K562 (cell line): Measurements from ENCODE around the gene MUC7. TPM values are rescaled to one million over a fixed set of nuclear protein-coding genes. Genes with fewer than 3 reads are reported as not detected.

ENCODE experiments used
- ATAC-seq: fragments of 200-7000 bp; cut with Tn5 transposase; 3 replicates; pipeline ENCODE4 v1.9.1; 2020; ENCODE audit warnings: moderate library complexity
- BruUV-seq: library from RNA; stranded (reverse); fragments of 400-500 nt; replicated peaks from 2 replicates; lab custom pipeline; 2021; lab: Mats Ljungman, UMichigan
- CTCF ChIA-PET: fragments of 300-600 bp; formaldehyde crosslinking; extraction: SDS; loops from one replicate; lab custom pipeline; 2021; ENCODE audit warnings: low intra/inter-chr PET ratio; lab: Yijun Ruan, JAX
- POLR2A ChIA-PET: fragments of 300-600, 350-650 bp; sonication (Branson Sonifier 250); formaldehyde crosslinking; extraction: SDS; loops from one replicate; lab custom pipeline; 2021; ENCODE audit warnings: antibody characterized with exemption, inconsistent platforms; lab: Yijun Ruan, JAX
- DNase-seq, 4 experiments: peaks; one replicate each; pipeline versions ENCODE4 v3.0.0 to v3.0.0-alpha.2; 2011 to 2018; ENCODE audit warnings: low spot score in 3 of 4, mixed read lengths in 3 of 4; ENCODE audit errors: extremely low read depth in 1 of 4
- FAIRE-seq: peaks from 2 replicates; lab custom pipeline; 2011; peaks lifted over from hg19 to GRCh38; lab: Jason Lieb, UNC
- H2AFZ ChIP-seq: 2 replicates; pipeline ENCODE4 v1.6.0; 2011; ENCODE audit warnings: low read depth, low read length, control low read depth, inconsistent platforms
- H3K27ac ChIP-seq: fragments of 200-600 bp; 3 replicates; pipeline ENCODE4 v1.8.0; 2011; ENCODE audit warnings: low read depth, mild to moderate bottlenecking, control low read depth, inconsistent platforms, low read length, moderate library complexity, mixed read lengths; ENCODE audit errors: extremely low read depth
- H3K27me3 ChIP-seq, 2 experiments: fragments of 300-600 bp in 1 of 2; 2 replicates in 1 of 2; 3 replicates in 1 of 2; pipeline versions ENCODE4 v1.6.0 to v1.8.0; 2011; ENCODE audit warnings: inconsistent platforms in 2 of 2, low read length in 2 of 2, mild to moderate bottlenecking in 1 of 2, mixed read lengths in 1 of 2, moderate library complexity in 1 of 2; ENCODE audit not compliant: control insufficient read depth in 2 of 2, insufficient read depth in 2 of 2
- H3K36me3 ChIP-seq: fragments of 300-600 bp; 3 replicates; pipeline ENCODE4 v1.8.0; 2011; ENCODE audit warnings: mild to moderate bottlenecking, low read length, inconsistent platforms; ENCODE audit not compliant: control insufficient read depth, insufficient read depth
- H3K4me1 ChIP-seq, 2 experiments: fragments of 200-600 bp in 1 of 2; replicated peaks in 1 of 2; 2 replicates in 1 of 2; 3 replicates in 1 of 2; pipeline versions ENCODE4 v1.5.1 to v1.8.0; 2011; ENCODE audit warnings: inconsistent platforms in 2 of 2, low read length in 2 of 2, mild to moderate bottlenecking in 1 of 2, mixed read lengths in 1 of 2, moderate library complexity in 1 of 2; ENCODE audit not compliant: control insufficient read depth in 2 of 2, insufficient read depth in 2 of 2
- H3K4me2 ChIP-seq: 2 replicates; pipeline ENCODE4 v1.6.1; 2011; ENCODE audit warnings: low read length, control low read depth, inconsistent platforms, mixed read lengths; ENCODE audit not compliant: insufficient read depth
- H3K4me3 ChIP-seq: fragments of 200-600 bp; sonication (generic), shearing (Covaris generic); 2 replicates; pipeline ENCODE4 v1.5.1; 2016; ENCODE audit warnings: control low read depth, inconsistent platforms
- H3K79me2 ChIP-seq: fragments of 200-600 bp; 3 replicates; pipeline ENCODE4 v1.8.0; 2011; ENCODE audit warnings: low read length, inconsistent platforms; ENCODE audit not compliant: control insufficient read depth, insufficient read depth
- H3K9ac ChIP-seq, 2 experiments: 2 replicates each; pipeline versions ENCODE4 v1.6.0 to v1.6.1; 2011; ENCODE audit warnings: low read depth in 2 of 2, low read length in 2 of 2, control low read depth in 1 of 2, inconsistent platforms in 1 of 2, mild to moderate bottlenecking in 1 of 2, mixed read lengths in 1 of 2; ENCODE audit not compliant: insufficient read depth in 1 of 2
- H3K9me1 ChIP-seq: one replicate; pipeline ENCODE4 v1.6.0; 2011; ENCODE audit warnings: inconsistent platforms, mild to moderate bottlenecking, low read length, moderate library complexity; ENCODE audit not compliant: control insufficient read depth, insufficient read depth
- H3K9me3 ChIP-seq: replicated peaks from 2 replicates; pipeline ENCODE4 v1.5.1; 2011; ENCODE audit warnings: low read depth, low read length, inconsistent platforms; ENCODE audit not compliant: control insufficient read depth, insufficient read depth
- H4K20me1 ChIP-seq: replicated peaks from 2 replicates; pipeline ENCODE4 v1.6.1; 2011; ENCODE audit warnings: low read length, inconsistent platforms, mixed read lengths; ENCODE audit not compliant: control insufficient read depth, insufficient read depth
- BRD4 ChIP-seq: fragments of 200-600 bp; sonication (generic); IDR thresholded peaks from 2 replicates; pipeline ENCODE4 v1.6.1; 2017; ENCODE audit warnings: inconsistent platforms
- HNRNPLL ChIP-seq: fragments of 200-400 bp; formaldehyde crosslinking; IDR thresholded peaks from 2 replicates; pipeline ENCODE4 v1.6.1; 2017; ENCODE audit warnings: low read length, low read depth, mild to moderate bottlenecking; ENCODE audit not compliant: poor library complexity, severe bottlenecking
- MTA1 ChIP-seq: fragments of 450-650 bp; IDR thresholded peaks from 2 replicates; pipeline ENCODE4 v1.6.1; 2017; ENCODE audit warnings: borderline replicate concordance
- POLR2AphosphoS5 ChIP-seq: IDR thresholded peaks from 2 replicates; pipeline ENCODE4 v1.6.1; 2011; ENCODE audit warnings: mild to moderate bottlenecking, low read depth, low read length, moderate library complexity; ENCODE audit not compliant: control insufficient read depth, insufficient read depth
- U2AF2 ChIP-seq: fragments of 200-400 bp; formaldehyde crosslinking; optimal IDR thresholded peaks from 2 replicates; pipeline ENCODE3; 2017; ENCODE audit warnings: low read depth, mild to moderate bottlenecking, low read length
- WGBS: fragments of 100-300 bp; shearing (Covaris generic); methylation state at CpG from one replicate; pipeline ENCODE4 v1.1.6; 2016; ENCODE audit warnings: low coverage, mixed read lengths; ENCODE audit not compliant: insufficient coverage; ENCODE audit errors: missing lambda C conversion rate; 5-methylcytosine and 5-hydroxymethylcytosine counted together
- in situ Hi-C: fragments of 300-500 bp; cut with MboI; formaldehyde crosslinking; loops from 4 replicates; pipeline ENCODE4 v1.15.0; 2018; ENCODE audit warnings: inconsistent platforms, mixed read lengths
- intact Hi-C: fragments of 100-400 bp; cut with micrococcal nuclease; formaldehyde crosslinking; loops from 2 replicates; pipeline ENCODE4 v1.14.2; 2022
- polyA plus RNA-seq, 8 experiments: library from polyadenylated mRNA; depleted of rRNA in 4 of 8; stranded (reverse) in 5 of 8; unstranded in 3 of 8; fragments of >200 nt; fragmentation: Nextera tagmentation in 2 of 8; fragmentation: Illumina TruSeq in 1 of 8; extraction: Ambion mirVana in 2 of 8; extraction: Trizol in 1 of 8; gene quantifications; 2 replicates each; pipeline versions ENCODE4 v1.2.1 to v1.2.3, GENCODE V29; 2011 to 2014; ENCODE audit warnings: inconsistent platforms in 1 of 8, missing spikeins in 1 of 8
- total RNA-seq, 7 experiments: library from RNA; depleted of rRNA in 6 of 7; stranded (reverse); fragments of >200 nt in 6 of 7; fragmentation: Illumina TruSeq in 2 of 7; extraction: Trizol in 2 of 7; gene quantifications; 2 replicates each; pipeline versions ENCODE4 v1.2.1 to v1.2.3, GENCODE V29; 2011 to 2021; ENCODE audit warnings: low replicate concordance in 1 of 7
- TF ChIP-seq, protein P1 (sequence below): fragments of 200-600 bp; sonication (generic); IDR thresholded peaks from one replicate; pipeline ENCODE4 v1.6.1; 2012; ENCODE audit warnings: mild to moderate bottlenecking, low read depth, low read length, inconsistent platforms
- TF ChIP-seq, protein P2 (sequence below): fragments of 450-650 bp; conservative IDR thresholded peaks from 2 replicates; pipeline ENCODE4 v1.6.1; 2016; ENCODE audit warnings: missing genetic modification characterization, low read depth, mild to moderate bottlenecking, control low read depth, missing compliant biosample characterization

Gene MUC7
- total and polyA plus RNA-seq, 9 of the 15 experiments (the other 6 are each of a cell fraction or from before 2014, with no cell fraction given), result not detected

DNA sequence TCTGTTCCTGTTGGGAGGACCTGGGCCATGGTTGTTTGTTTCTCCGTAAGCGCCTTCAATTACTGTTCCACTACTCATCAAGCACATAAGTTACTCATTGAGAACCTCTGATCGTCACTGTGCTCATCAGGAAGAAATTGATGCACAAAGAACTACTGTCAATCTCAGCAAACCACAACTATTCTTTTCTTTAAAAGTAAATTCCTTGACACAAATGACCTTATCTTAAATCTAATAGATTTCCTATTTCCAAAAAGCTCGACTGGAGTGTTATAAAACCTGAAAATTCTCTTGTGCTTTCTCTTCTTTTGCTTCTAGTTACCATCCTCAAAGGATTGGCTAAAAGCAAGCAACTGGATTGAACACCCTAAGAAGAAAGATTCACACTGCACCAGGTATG is at the start of gene MUC7 (continued):
- no peak for TF ChIP-seq U2AF2
- no peak for TF ChIP-seq MTA1
- TF ChIP-seq HNRNPLL, result no peak

DNA sequence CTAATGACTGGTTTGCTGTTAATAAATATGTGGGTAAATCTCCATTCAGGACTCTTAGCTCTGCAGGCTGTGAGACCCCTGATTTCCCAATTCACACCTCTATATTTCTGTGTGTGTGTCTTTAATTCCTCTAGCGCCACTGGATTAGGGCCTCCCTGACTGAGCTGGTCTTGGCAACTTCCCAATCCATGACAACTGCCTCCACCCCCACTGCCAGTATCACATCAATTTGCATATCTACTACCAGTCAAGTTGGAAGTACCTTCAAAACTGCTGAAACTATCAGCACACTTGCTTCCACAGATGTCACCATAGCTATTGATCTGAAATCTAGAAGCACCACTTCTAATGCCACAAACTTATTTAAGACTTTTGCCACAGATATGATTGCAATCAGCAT is 46.7 kb upstream of the MUC7 start:
- no peaks in the 10 kb centered on the region for H3K36me3 ChIP-seq
- TF ChIP-seq BRD4 (no peak), POLR2AphosphoS5 (no peak)
- TF ChIP-seq, protein P1, sequence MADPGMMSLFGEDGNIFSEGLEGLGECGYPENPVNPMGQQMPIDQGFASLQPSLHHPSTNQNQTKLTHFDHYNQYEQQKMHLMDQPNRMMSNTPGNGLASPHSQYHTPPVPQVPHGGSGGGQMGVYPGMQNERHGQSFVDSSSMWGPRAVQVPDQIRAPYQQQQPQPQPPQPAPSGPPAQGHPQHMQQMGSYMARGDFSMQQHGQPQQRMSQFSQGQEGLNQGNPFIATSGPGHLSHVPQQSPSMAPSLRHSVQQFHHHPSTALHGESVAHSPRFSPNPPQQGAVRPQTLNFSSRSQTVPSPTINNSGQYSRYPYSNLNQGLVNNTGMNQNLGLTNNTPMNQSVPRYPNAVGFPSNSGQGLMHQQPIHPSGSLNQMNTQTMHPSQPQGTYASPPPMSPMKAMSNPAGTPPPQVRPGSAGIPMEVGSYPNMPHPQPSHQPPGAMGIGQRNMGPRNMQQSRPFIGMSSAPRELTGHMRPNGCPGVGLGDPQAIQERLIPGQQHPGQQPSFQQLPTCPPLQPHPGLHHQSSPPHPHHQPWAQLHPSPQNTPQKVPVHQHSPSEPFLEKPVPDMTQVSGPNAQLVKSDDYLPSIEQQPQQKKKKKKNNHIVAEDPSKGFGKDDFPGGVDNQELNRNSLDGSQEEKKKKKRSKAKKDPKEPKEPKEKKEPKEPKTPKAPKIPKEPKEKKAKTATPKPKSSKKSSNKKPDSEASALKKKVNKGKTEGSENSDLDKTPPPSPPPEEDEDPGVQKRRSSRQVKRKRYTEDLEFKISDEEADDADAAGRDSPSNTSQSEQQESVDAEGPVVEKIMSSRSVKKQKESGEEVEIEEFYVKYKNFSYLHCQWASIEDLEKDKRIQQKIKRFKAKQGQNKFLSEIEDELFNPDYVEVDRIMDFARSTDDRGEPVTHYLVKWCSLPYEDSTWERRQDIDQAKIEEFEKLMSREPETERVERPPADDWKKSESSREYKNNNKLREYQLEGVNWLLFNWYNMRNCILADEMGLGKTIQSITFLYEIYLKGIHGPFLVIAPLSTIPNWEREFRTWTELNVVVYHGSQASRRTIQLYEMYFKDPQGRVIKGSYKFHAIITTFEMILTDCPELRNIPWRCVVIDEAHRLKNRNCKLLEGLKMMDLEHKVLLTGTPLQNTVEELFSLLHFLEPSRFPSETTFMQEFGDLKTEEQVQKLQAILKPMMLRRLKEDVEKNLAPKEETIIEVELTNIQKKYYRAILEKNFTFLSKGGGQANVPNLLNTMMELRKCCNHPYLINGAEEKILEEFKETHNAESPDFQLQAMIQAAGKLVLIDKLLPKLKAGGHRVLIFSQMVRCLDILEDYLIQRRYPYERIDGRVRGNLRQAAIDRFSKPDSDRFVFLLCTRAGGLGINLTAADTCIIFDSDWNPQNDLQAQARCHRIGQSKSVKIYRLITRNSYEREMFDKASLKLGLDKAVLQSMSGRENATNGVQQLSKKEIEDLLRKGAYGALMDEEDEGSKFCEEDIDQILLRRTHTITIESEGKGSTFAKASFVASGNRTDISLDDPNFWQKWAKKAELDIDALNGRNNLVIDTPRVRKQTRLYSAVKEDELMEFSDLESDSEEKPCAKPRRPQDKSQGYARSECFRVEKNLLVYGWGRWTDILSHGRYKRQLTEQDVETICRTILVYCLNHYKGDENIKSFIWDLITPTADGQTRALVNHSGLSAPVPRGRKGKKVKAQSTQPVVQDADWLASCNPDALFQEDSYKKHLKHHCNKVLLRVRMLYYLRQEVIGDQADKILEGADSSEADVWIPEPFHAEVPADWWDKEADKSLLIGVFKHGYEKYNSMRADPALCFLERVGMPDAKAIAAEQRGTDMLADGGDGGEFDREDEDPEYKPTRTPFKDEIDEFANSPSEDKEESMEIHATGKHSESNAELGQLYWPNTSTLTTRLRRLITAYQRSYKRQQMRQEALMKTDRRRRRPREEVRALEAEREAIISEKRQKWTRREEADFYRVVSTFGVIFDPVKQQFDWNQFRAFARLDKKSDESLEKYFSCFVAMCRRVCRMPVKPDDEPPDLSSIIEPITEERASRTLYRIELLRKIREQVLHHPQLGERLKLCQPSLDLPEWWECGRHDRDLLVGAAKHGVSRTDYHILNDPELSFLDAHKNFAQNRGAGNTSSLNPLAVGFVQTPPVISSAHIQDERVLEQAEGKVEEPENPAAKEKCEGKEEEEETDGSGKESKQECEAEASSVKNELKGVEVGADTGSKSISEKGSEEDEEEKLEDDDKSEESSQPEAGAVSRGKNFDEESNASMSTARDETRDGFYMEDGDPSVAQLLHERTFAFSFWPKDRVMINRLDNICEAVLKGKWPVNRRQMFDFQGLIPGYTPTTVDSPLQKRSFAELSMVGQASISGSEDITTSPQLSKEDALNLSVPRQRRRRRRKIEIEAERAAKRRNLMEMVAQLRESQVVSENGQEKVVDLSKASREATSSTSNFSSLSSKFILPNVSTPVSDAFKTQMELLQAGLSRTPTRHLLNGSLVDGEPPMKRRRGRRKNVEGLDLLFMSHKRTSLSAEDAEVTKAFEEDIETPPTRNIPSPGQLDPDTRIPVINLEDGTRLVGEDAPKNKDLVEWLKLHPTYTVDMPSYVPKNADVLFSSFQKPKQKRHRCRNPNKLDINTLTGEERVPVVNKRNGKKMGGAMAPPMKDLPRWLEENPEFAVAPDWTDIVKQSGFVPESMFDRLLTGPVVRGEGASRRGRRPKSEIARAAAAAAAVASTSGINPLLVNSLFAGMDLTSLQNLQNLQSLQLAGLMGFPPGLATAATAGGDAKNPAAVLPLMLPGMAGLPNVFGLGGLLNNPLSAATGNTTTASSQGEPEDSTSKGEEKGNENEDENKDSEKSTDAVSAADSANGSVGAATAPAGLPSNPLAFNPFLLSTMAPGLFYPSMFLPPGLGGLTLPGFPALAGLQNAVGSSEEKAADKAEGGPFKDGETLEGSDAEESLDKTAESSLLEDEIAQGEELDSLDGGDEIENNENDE, result no peak
- TF ChIP-seq, protein P2, sequence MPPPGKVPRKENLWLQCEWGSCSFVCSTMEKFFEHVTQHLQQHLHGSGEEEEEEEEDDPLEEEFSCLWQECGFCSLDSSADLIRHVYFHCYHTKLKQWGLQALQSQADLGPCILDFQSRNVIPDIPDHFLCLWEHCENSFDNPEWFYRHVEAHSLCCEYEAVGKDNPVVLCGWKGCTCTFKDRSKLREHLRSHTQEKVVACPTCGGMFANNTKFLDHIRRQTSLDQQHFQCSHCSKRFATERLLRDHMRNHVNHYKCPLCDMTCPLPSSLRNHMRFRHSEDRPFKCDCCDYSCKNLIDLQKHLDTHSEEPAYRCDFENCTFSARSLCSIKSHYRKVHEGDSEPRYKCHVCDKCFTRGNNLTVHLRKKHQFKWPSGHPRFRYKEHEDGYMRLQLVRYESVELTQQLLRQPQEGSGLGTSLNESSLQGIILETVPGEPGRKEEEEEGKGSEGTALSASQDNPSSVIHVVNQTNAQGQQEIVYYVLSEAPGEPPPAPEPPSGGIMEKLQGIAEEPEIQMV (tag), result no peak

More for the DNA sequence above, 46.7 kb upstream of the MUC7 start:
- H3K4me1 ChIP-seq, result no peaks in the 10 kb centered on the region
- ChIA-PET POLR2A (interaction anchor here (0.8 kb wide), 1 partner anchor 23 kb away, joined by 3 read pairs; no protein-coding TSS in a partner anchor), CTCF (no interaction called here)
- no peak overlapping the region for H2AFZ ChIP-seq
- no peak for FAIRE-seq
- no peaks in the 10 kb centered on the region for H3K79me2 ChIP-seq
- no TSS peak for BruUV-seq
- H3K9ac ChIP-seq, result no peak overlapping the region
- intact Hi-C loops, result no loop called here
- ATAC-seq, result no peak
- H4K20me1 ChIP-seq, result no peaks in the 10 kb centered on the region
- H3K9me1 ChIP-seq, result no peaks in the 10 kb centered on the region
- no peak overlapping the region for H3K4me3 ChIP-seq
- 0% methylated on average over 1 of the region's 1 CpG for WGBS
- DNase-seq, result no peak
- in situ Hi-C loops, result no loop called here
- H3K9me3 ChIP-seq, result no peaks in the 10 kb centered on the region
- no peaks in the 10 kb centered on the region for H3K27me3 ChIP-seq
- no peak overlapping the region for H3K27ac ChIP-seq
- no peak overlapping the region for H3K4me2 ChIP-seq
